HL-60 (cell line): ENCODE results near the gene SH3RF2.
A peak's percentile ranks its signal among the peaks of the same experiment; 100 is the strongest.

Experiments
- DNase-seq, 2 experiments: peaks; one replicate each; pipeline ENCODE4 v3.0.0-alpha.2; 2010 to 2020; ENCODE audit warnings: low read depth in 1 of 2, low spot score in 1 of 2
- H3K27ac ChIP-seq: fragments of 250-450 bp; sonication (Bioruptor Pico); replicated peaks from 2 replicates; pipeline ENCODE4 v1.5.1; 2020; ENCODE audit warnings: mild to moderate bottlenecking, moderate library complexity
- H3K27me3 ChIP-seq: fragments of 250-450 bp; sonication (Bioruptor Pico); 2 replicates; pipeline ENCODE4 v1.5.1; 2021; ENCODE audit warnings: mild to moderate bottlenecking, moderate library complexity; ENCODE audit not compliant: insufficient read depth, poor library complexity, severe bottlenecking
- H3K4me3 ChIP-seq: replicated peaks from 2 replicates; pipeline ENCODE4 v1.5.1; 2011; ENCODE audit warnings: mild to moderate bottlenecking, control low read depth, low read length; ENCODE audit not compliant: insufficient read depth
- GABPA ChIP-seq: IDR thresholded peaks from 2 replicates; pipeline ENCODE4 v1.6.1; 2012; ENCODE audit warnings: low read depth
- POLR2AphosphoS5 ChIP-seq: IDR thresholded peaks from 2 replicates; pipeline ENCODE4 v1.6.1; 2012; ENCODE audit warnings: low read depth
- REST ChIP-seq: IDR thresholded peaks from 2 replicates; pipeline ENCODE4 v1.6.1; 2012; ENCODE audit warnings: low read depth; ENCODE audit not compliant: insufficient replicate concordance
- SPI1 ChIP-seq: IDR thresholded peaks from 2 replicates; pipeline ENCODE4 v1.6.1; 2012; ENCODE audit warnings: low read depth, mild to moderate bottlenecking, borderline replicate concordance
- TF ChIP-seq, protein P1 (sequence below): IDR thresholded peaks from one replicate; pipeline ENCODE4 v1.5.1; 2011; ENCODE audit warnings: low read length, control low read depth, inconsistent platforms; ENCODE audit not compliant: insufficient read depth

The SH3RF2 gene

DNA sequence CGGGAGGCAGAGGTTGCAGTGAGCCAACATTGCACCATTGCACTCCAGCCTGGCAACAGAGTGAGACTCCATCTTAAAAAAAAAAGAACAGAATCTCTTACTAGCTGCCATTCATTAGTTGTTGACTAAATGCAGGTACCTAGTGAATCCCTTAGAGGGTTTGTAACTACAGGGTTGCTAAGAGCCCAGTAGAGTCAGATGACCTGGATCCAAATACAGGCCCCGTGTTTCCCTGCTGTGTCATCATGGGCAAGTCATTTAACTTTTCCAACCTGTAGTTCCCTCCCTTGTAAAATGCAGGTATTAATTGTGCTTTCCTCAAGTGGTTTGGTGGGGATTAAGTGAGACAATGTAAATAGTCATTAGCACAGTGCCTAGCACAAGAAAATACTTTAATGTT is 136.2 kb downstream of the SH3RF2 start:
- H3K27ac ChIP-seq: no peak overlapping the region
- no peaks in the 10 kb centered on the region for H3K27me3 ChIP-seq
- DNase-seq: no peak
- TF ChIP-seq REST (no peak), SPI1 (no peak), GABPA (no peak)
- TF ChIP-seq, protein P1, sequence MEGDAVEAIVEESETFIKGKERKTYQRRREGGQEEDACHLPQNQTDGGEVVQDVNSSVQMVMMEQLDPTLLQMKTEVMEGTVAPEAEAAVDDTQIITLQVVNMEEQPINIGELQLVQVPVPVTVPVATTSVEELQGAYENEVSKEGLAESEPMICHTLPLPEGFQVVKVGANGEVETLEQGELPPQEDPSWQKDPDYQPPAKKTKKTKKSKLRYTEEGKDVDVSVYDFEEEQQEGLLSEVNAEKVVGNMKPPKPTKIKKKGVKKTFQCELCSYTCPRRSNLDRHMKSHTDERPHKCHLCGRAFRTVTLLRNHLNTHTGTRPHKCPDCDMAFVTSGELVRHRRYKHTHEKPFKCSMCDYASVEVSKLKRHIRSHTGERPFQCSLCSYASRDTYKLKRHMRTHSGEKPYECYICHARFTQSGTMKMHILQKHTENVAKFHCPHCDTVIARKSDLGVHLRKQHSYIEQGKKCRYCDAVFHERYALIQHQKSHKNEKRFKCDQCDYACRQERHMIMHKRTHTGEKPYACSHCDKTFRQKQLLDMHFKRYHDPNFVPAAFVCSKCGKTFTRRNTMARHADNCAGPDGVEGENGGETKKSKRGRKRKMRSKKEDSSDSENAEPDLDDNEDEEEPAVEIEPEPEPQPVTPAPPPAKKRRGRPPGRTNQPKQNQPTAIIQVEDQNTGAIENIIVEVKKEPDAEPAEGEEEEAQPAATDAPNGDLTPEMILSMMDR: no peak
- H3K4me3 ChIP-seq: no peak overlapping the region

GRCh38 chr5:146073239-146073900 is 137.0 kb downstream of the SH3RF2 start:
- Histone ChIP-seq H3K4me3 (no peak overlapping the region), H3K27me3 (no peaks in the 10 kb centered on the region), H3K27ac (no peak overlapping the region)
- no peak for DNase-seq
- TF ChIP-seq, protein P1: no peak

DNA sequence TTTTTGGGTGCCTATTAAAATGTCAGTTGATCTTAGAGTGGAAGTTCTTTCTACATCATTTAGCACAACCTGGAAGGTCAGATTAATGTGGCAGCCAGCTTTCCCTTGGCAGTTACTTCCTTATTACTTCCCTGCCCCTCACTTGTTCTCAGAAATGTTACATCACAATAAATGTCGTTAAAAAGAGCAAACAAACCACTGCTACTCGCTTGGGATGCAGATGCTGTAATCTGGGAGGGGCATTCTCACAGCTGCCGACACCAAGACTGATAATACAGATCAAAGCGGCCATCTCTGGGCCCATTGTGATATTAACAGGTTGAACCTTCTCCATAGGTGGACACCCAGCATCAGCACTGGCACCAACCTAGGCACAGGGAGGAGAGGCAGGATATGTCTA is 139.7 kb downstream of the SH3RF2 start:
- Histone ChIP-seq H3K27me3 (no peaks in the 10 kb centered on the region), H3K27ac (peak overlapping the region; percentile 51), H3K4me3 (no peak overlapping the region)
- peak; percentile 82 to 87 for DNase-seq
- TF ChIP-seq, protein P1: no peak
- TF ChIP-seq POLR2AphosphoS5: peak; percentile 23; the same call in 1 of the 2 replicates
- TF ChIP-seq GABPA: no peak
- TF ChIP-seq SPI1: peak; percentile 13; the same call in 1 of the 2 replicates

- Histone ChIP-seq H3K27ac (peak overlapping the region; percentile 51), H3K4me3 (no peak overlapping the region), H3K27me3 (no peaks in the 10 kb centered on the region)
- TF ChIP-seq, protein P1: no peak
- TF ChIP-seq SPI1: peak; percentile 97
- DNase-seq: peak; percentile 35 to 79
Observed at GRCh38 chr5:146076455-146076854, 140.1 kb downstream of the SH3RF2 start.

- H3K27me3 ChIP-seq: no peaks in the 10 kb centered on the region
- no peak overlapping the region for H3K4me3 ChIP-seq
- no peak for DNase-seq
- H3K27ac ChIP-seq: no peak overlapping the region
- no peak for TF ChIP-seq GABPA
- TF ChIP-seq REST: no peak
- no peak for TF ChIP-seq SPI1
- TF ChIP-seq POLR2AphosphoS5: no peak
- TF ChIP-seq, protein P1: no peak
Observed at GRCh38 chr5:146078566-146078965, 142.2 kb downstream of the SH3RF2 start.
